ENCODE measurements around the gene ARNT2.

The ARNT2 gene

GRCh38 chr15:80599359-80599758, 195.2 kb downstream of the ARNT2 start:
- no peak overlapping the region for H3K4me3 ChIP-seq (ENCODE audit: low read depth, low read length)
- DNase-seq (ENCODE audit: low read depth) = no peak
- no peak for TF ChIP-seq CTCF (IDR thresholded peaks at IDR 0.05; ENCODE audit: control insufficient read depth, extremely low read depth, insufficient read depth)

GRCh38 chr15:80600626-80601025, 196.4 kb downstream of the ARNT2 start:
- peak; percentile 13; the same call in 1 of the 2 replicates for TF ChIP-seq CTCF (IDR thresholded peaks at IDR 0.05; ENCODE audit: control insufficient read depth, extremely low read depth, insufficient read depth)
- H3K4me3 ChIP-seq (ENCODE audit: low read depth, low read length) = no peak overlapping the region
- DNase-seq (ENCODE audit: low read depth) = no peak

- H3K4me3 ChIP-seq (ENCODE audit: low read depth, low read length) = no peak overlapping the region
- no peak for DNase-seq (ENCODE audit: low read depth)
- no peak for TF ChIP-seq CTCF (IDR thresholded peaks at IDR 0.05; ENCODE audit: control insufficient read depth, extremely low read depth, insufficient read depth)
Measured at GRCh38 chr15:80601256-80601655, 197.1 kb downstream of the ARNT2 start.

- no peak for TF ChIP-seq CTCF (IDR thresholded peaks at IDR 0.05; ENCODE audit: control insufficient read depth, extremely low read depth, insufficient read depth)
- DNase-seq (ENCODE audit: low read depth) = no peak
- H3K4me3 ChIP-seq (ENCODE audit: low read depth, low read length) = no peak overlapping the region
Measured at GRCh38 chr15:80604583-80605575, 200.7 kb downstream of the ARNT2 start.

GRCh38 chr15:80605591-80606150, 201.5 kb downstream of the ARNT2 start:
- TF ChIP-seq CTCF (IDR thresholded peaks at IDR 0.05; ENCODE audit: control insufficient read depth, extremely low read depth, insufficient read depth) = no peak
- H3K4me3 ChIP-seq (ENCODE audit: low read depth, low read length) = no peak overlapping the region
- no peak for DNase-seq (ENCODE audit: low read depth)

GRCh38 chr15:80606511-80607071, 202.4 kb downstream of the ARNT2 start:
- DNase-seq (ENCODE audit: low read depth) = no peak
- no peak for TF ChIP-seq CTCF (IDR thresholded peaks at IDR 0.05; ENCODE audit: control insufficient read depth, extremely low read depth, insufficient read depth)
- no peak overlapping the region for H3K4me3 ChIP-seq (ENCODE audit: low read depth, low read length)
